GM10266 (cell line): ENCODE measurements around the gene GRM8.

Experiments used
- DNase-seq: peaks from one replicate; pipeline ENCODE4 v3.0.0; 2012; ENCODE audit errors: extremely low spot score
- TF ChIP-seq, protein P1 (sequence below): IDR thresholded peaks from 2 replicates; pipeline ENCODE4 v1.5.1; 2012; ENCODE audit warnings: mild to moderate bottlenecking, low read depth; ENCODE audit not compliant: control insufficient read depth, insufficient read depth; ENCODE audit errors: missing control alignments

The GRM8 gene

DNA sequence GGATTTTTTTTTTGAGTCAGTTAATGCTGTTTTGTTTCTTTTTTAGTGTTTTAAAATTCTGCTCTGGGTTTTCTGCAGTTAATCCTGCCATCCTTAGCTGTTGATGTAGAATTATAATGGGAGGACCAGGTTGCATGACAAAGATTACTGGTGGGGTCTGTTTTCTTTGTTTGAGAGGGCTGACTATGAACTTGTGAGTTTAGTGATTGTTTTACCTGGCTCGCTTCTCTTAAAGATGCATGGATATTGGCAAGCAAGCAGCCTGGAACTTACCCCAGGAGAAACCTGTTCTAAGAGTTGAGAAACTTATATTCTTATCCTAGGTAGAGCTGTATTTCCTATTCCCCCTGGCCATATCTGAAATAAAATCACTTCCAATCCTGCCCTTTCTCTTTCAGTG lies 727.8 kb downstream of the GRM8 start:
- DNase-seq = no peak
- TF ChIP-seq, protein P1, sequence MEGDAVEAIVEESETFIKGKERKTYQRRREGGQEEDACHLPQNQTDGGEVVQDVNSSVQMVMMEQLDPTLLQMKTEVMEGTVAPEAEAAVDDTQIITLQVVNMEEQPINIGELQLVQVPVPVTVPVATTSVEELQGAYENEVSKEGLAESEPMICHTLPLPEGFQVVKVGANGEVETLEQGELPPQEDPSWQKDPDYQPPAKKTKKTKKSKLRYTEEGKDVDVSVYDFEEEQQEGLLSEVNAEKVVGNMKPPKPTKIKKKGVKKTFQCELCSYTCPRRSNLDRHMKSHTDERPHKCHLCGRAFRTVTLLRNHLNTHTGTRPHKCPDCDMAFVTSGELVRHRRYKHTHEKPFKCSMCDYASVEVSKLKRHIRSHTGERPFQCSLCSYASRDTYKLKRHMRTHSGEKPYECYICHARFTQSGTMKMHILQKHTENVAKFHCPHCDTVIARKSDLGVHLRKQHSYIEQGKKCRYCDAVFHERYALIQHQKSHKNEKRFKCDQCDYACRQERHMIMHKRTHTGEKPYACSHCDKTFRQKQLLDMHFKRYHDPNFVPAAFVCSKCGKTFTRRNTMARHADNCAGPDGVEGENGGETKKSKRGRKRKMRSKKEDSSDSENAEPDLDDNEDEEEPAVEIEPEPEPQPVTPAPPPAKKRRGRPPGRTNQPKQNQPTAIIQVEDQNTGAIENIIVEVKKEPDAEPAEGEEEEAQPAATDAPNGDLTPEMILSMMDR = no peak

GRCh38 chr7:126511046-126511445 lies 741.7 kb downstream of the GRM8 start:
- DNase-seq = no peak
- TF ChIP-seq, protein P1 = no peak

DNA sequence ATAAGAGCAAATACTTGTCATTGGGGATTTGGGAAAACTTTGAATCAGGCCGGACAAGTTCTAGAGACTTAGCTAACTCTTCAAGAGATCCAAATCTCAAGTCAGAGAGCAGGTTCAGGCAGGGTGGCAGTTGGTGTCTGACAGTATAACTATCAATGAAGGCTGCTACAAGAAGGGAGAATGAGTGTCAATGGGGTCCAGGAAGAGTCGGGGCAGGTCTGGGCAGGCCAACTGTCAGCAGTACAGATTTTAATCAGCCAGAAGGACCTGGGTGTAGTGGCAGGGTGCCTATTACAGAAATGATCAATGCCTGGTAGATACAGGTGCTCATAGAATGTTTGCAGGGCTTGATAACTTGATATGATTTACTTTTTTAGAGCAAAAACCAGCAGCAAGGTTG lies 751.1 kb downstream of the GRM8 start:
- TF ChIP-seq, protein P1 = no peak
- DNase-seq = no peak

- TF ChIP-seq, protein P1 = no peak
- no peak for DNase-seq
Measured at GRCh38 chr7:126499481-126499880, 753.3 kb downstream of the GRM8 start.

- DNase-seq = no peak
Measured at GRCh38 chr7:126495733-126496132, 757.0 kb downstream of the GRM8 start.

DNA sequence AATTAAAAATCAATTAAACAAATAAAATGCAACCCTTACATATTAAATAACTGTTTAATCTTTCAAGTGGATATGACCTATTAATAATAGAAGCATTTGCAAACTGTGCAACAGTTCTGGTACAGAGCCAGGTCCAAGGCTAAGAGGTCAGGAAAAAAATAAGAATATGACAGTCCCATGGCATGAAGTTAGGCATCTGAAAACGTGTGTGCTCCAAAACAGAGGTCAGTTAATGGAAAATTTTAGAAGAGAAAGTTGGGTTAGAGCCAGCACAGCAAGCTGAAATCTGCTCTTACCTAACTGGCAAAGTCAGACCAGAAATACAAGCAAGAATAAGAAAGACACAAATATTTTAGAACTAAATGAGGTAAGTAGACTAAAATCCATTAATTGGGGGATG lies 757.7 kb downstream of the GRM8 start:
- TF ChIP-seq, protein P1 = no peak
- no peak for DNase-seq

More at GRCh38 chr7:126495733-126496132, 757.0 kb downstream of the GRM8 start:
- TF ChIP-seq, protein P1 = no peak

- DNase-seq = no peak
- TF ChIP-seq, protein P1 = no peak
Measured at GRCh38 chr7:126493801-126494200, 758.9 kb downstream of the GRM8 start.
